GM12878 (cell line): Measurements from ENCODE around the gene PATJ.

Experiments used
- CBX5 ChIP-seq: sonication (generic); IDR thresholded peaks from 2 replicates; pipeline ENCODE4 v1.6.1; 2016; ENCODE audit warnings: low read depth, moderate library complexity, mild to moderate bottlenecking, inconsistent platforms
- IRF5 ChIP-seq: fragments of 450-650 bp; IDR thresholded peaks from 2 replicates; pipeline ENCODE4 v1.6.1; 2017; ENCODE audit warnings: borderline replicate concordance
- JUND ChIP-seq: IDR thresholded peaks from 2 replicates; pipeline ENCODE4 v1.6.1; 2012; ENCODE audit warnings: low read depth, mild to moderate bottlenecking, low read length, improper control_type of control experiment, moderate library complexity
- USF2 ChIP-seq: IDR thresholded peaks from 2 replicates; pipeline ENCODE4 v1.6.1; 2011; ENCODE audit warnings: low read depth, low read length, improper control_type of control experiment, borderline replicate concordance
- ZBED1 ChIP-seq: IDR thresholded peaks from 2 replicates; pipeline ENCODE4 v1.6.1; 2016; ENCODE audit warnings: borderline replicate concordance
- ZBTB11 ChIP-seq: fragments of 450-650 bp; formaldehyde crosslinking; IDR thresholded peaks from 2 replicates; pipeline ENCODE4 v1.5.0; 2022; ENCODE audit warnings: mild to moderate bottlenecking, missing genetic modification characterization
- TF ChIP-seq, protein P1 (sequence below): IDR thresholded peaks from 2 replicates; pipeline ENCODE4 v1.6.1; 2012; ENCODE audit warnings: low read depth, low read length, improper control_type of control experiment
- TF ChIP-seq, protein P2 (sequence below), 3 experiments: IDR thresholded peaks in 2 of 3; conservative IDR thresholded peaks in 1 of 3; 2 replicates each; pipeline ENCODE4 v1.5.1; 2011; ENCODE audit warnings: low read depth in 3 of 3, low read length in 3 of 3, mild to moderate bottlenecking in 3 of 3, control low read depth in 2 of 3, moderate library complexity in 2 of 3, inconsistent platforms in 1 of 3, mixed read lengths in 1 of 3; ENCODE audit not compliant: control insufficient read depth in 2 of 3, insufficient read depth in 1 of 3; ENCODE audit errors: extremely low read depth in 1 of 3

GRCh38 chr1:62025892-62026291 lies 283.6 kb downstream of the PATJ start:
- TF ChIP-seq, protein P1, sequence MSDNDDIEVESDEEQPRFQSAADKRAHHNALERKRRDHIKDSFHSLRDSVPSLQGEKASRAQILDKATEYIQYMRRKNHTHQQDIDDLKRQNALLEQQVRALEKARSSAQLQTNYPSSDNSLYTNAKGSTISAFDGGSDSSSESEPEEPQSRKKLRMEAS: no peak
- TF ChIP-seq JUND (no peak), IRF5 (no peak), CBX5 (no peak), USF2 (no peak), ZBED1 (no peak), ZBTB11 (CRISPR knock-in tag) (no peak)
- TF ChIP-seq, protein P2, sequence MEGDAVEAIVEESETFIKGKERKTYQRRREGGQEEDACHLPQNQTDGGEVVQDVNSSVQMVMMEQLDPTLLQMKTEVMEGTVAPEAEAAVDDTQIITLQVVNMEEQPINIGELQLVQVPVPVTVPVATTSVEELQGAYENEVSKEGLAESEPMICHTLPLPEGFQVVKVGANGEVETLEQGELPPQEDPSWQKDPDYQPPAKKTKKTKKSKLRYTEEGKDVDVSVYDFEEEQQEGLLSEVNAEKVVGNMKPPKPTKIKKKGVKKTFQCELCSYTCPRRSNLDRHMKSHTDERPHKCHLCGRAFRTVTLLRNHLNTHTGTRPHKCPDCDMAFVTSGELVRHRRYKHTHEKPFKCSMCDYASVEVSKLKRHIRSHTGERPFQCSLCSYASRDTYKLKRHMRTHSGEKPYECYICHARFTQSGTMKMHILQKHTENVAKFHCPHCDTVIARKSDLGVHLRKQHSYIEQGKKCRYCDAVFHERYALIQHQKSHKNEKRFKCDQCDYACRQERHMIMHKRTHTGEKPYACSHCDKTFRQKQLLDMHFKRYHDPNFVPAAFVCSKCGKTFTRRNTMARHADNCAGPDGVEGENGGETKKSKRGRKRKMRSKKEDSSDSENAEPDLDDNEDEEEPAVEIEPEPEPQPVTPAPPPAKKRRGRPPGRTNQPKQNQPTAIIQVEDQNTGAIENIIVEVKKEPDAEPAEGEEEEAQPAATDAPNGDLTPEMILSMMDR (IDR thresholded peaks at IDR 0.05 in 2 of 3, conservative IDR thresholded peaks at IDR 0.05 in 1 of 3; ENCODE audit: control insufficient read depth in 2 of 3, extremely low read depth in 1 of 3, insufficient read depth in 1 of 3, low read depth in 3 of 3, low read length in 3 of 3): no peak
